Mucosa of rectum (tissue), 2 donors: ENCODE measurements around the gene LHFPL2.

ENCODE experiments used
- H3K27ac ChIP-seq, 2 donors: one replicate each; pipeline ENCODE4 v1.7.0; 2013; ENCODE audit warnings: inconsistent platforms in 2 of 2, low read depth in 2 of 2, low read length in 2 of 2
- H3K27me3 ChIP-seq, 2 donors: one replicate each; pipeline ENCODE4 v1.7.0; 2013; ENCODE audit warnings: low read length in 2 of 2; ENCODE audit not compliant: control insufficient read depth in 2 of 2, insufficient read depth in 2 of 2
- H3K36me3 ChIP-seq, 2 donors: one replicate each; pipeline ENCODE4 v1.7.0; 2013; ENCODE audit warnings: low read length in 2 of 2; ENCODE audit not compliant: control insufficient read depth in 2 of 2, insufficient read depth in 2 of 2
- H3K4me1 ChIP-seq, 2 donors: one replicate each; pipeline ENCODE4 v1.7.0; 2013; ENCODE audit warnings: low read length in 2 of 2, mild to moderate bottlenecking in 1 of 2; ENCODE audit not compliant: control insufficient read depth in 2 of 2, insufficient read depth in 2 of 2
- H3K4me3 ChIP-seq, 2 donors: one replicate each; pipeline ENCODE4 v1.7.0; 2013; ENCODE audit warnings: low read length in 2 of 2
- H3K9ac ChIP-seq, 2 donors: one replicate each; pipeline ENCODE4 v1.7.0; 2013; ENCODE audit warnings: low read length in 2 of 2, low read depth in 1 of 2, mild to moderate bottlenecking in 1 of 2
- H3K9me3 ChIP-seq, 2 donors: one replicate each; pipeline ENCODE4 v1.7.0; 2013; ENCODE audit warnings: low read length in 2 of 2; ENCODE audit not compliant: control insufficient read depth in 2 of 2
- donor health status: healthy.
- donor health status: Normal muscosa, but diverticular disease.

Gene LHFPL2

GRCh38 chr5:78519198-78519941, 129.2 kb downstream of the LHFPL2 start:
- no peaks in the 10 kb centered on the region for H3K36me3 ChIP-seq
- no peak overlapping the region for H3K9ac ChIP-seq

GRCh38 chr5:78518365-78519197, 130.0 kb downstream of the LHFPL2 start:
- H3K4me1 ChIP-seq, result peaks cover 4 to 28% of the 10 kb centered on the region in 2 donors
- H3K4me3 ChIP-seq, result no peak overlapping the region
- H3K36me3 ChIP-seq, result no peaks in the 10 kb centered on the region

More at GRCh38 chr5:78519198-78519941, 129.2 kb downstream of the LHFPL2 start:
- peak overlapping the region; percentile 65 to 81 for H3K27ac ChIP-seq
- no peak overlapping the region for H3K4me3 ChIP-seq
- peaks cover 4 to 28% of the 10 kb centered on the region in 2 donors for H3K4me1 ChIP-seq
- H3K9me3 ChIP-seq, result no peaks in the 10 kb centered on the region
- no peaks in the 10 kb centered on the region for H3K27me3 ChIP-seq

GRCh38 chr5:78515670-78516069, 132.9 kb downstream of the LHFPL2 start:
- Histone ChIP-seq H3K4me3 (no peak overlapping the region), H3K27ac (no peak overlapping the region), H3K9me3 (no peaks in the 10 kb centered on the region), H3K9ac (no peak overlapping the region), H3K4me1 (peaks cover 13 to 18% of the 10 kb centered on the region in 2 donors), H3K27me3 (no peaks in the 10 kb centered on the region), H3K36me3 (no peaks in the 10 kb centered on the region)

More at GRCh38 chr5:78518365-78519197, 130.0 kb downstream of the LHFPL2 start:
- Histone ChIP-seq H3K9me3 (no peaks in the 10 kb centered on the region), H3K27me3 (no peaks in the 10 kb centered on the region), H3K9ac (no peak overlapping the region), H3K27ac (peak overlapping the region; percentile 65 to 81)

GRCh38 chr5:78514427-78515330, 133.9 kb downstream of the LHFPL2 start:
- no peaks in the 10 kb centered on the region for H3K27me3 ChIP-seq
- H3K9me3 ChIP-seq, result no peaks in the 10 kb centered on the region
- H3K9ac ChIP-seq, result no peak overlapping the region
- H3K4me1 ChIP-seq, result peaks cover 18 to 24% of the 10 kb centered on the region in 2 donors
- H3K4me3 ChIP-seq, result no peak overlapping the region
- H3K36me3 ChIP-seq, result no peaks in the 10 kb centered on the region
- no peak overlapping the region for H3K27ac ChIP-seq

- Histone ChIP-seq H3K9ac (no peak overlapping the region), H3K27me3 (no peaks in the 10 kb centered on the region), H3K9me3 (no peaks in the 10 kb centered on the region), H3K4me1 (peaks cover 17 to 20% of the 10 kb centered on the region in 2 donors), H3K36me3 (no peaks in the 10 kb centered on the region), H3K4me3 (no peak overlapping the region), H3K27ac (no peak overlapping the region)
Observed at GRCh38 chr5:78513441-78513840, 135.1 kb downstream of the LHFPL2 start.

- H3K4me3 ChIP-seq, result no peak overlapping the region
- H3K9me3 ChIP-seq, result no peaks in the 10 kb centered on the region
- H3K9ac ChIP-seq, result no peak overlapping the region
- no peak overlapping the region for H3K27ac ChIP-seq
- H3K36me3 ChIP-seq, result no peaks in the 10 kb centered on the region
- peaks cover 17% of the 10 kb centered on the region in 2 donors for H3K4me1 ChIP-seq
- no peaks in the 10 kb centered on the region for H3K27me3 ChIP-seq
Observed at GRCh38 chr5:78512435-78512834, 136.1 kb downstream of the LHFPL2 start.

- Histone ChIP-seq H3K4me3 (no peak overlapping the region), H3K27me3 (no peaks in the 10 kb centered on the region), H3K36me3 (no peaks in the 10 kb centered on the region), H3K27ac (peak overlapping the region; percentile 13 to 58), H3K9me3 (no peaks in the 10 kb centered on the region), H3K9ac (no peak overlapping the region), H3K4me1 (peaks cover 17 to 18% of the 10 kb centered on the region in 2 donors)
Observed at GRCh38 chr5:78511121-78511906, 137.3 kb downstream of the LHFPL2 start.

GRCh38 chr5:78509884-78510769, 138.4 kb downstream of the LHFPL2 start:
- H3K4me1 ChIP-seq, result peaks cover 18% of the 10 kb centered on the region in 2 donors
- no peaks in the 10 kb centered on the region for H3K36me3 ChIP-seq
- H3K27me3 ChIP-seq, result no peaks in the 10 kb centered on the region
- H3K9ac ChIP-seq, result peak overlapping the region; percentile 36 to 64
- no peaks in the 10 kb centered on the region for H3K9me3 ChIP-seq
- peak overlapping the region; percentile 56 to 73 for H3K4me3 ChIP-seq
- peak overlapping the region; percentile 45 to 49 for H3K27ac ChIP-seq
